ENCODE data around the gene TBXA2R. TPM values are rescaled to one million over a fixed set of nuclear protein-coding genes. Genes with fewer than 3 reads are reported as not detected.

Gene TBXA2R
- total RNA-seq, 2 experiments from 2014 or later: 0.41 to 0.42 TPM

GRCh38 chr19:3613818-3614661, 7.4 kb upstream of the TBXA2R start:
- peaks cover 13% of the 10 kb centered on the region for H3K4me1 Mint-ChIP-seq (ENCODE audit: low read depth)
- H3K27ac Mint-ChIP-seq: no peak overlapping the region
- intact Hi-C loops (cut with micrococcal nuclease): no loop called here
- peaks cover 7% of the 10 kb centered on the region for H3K36me3 Mint-ChIP-seq (ENCODE audit: low read depth)
- no peak overlapping the region for H3K4me3 Mint-ChIP-seq
- no peaks in the 10 kb centered on the region for H3K9me3 Mint-ChIP-seq
- CTCF ChIA-PET: no interaction called here
- H3K27me3 Mint-ChIP-seq (ENCODE audit: low read depth): no peaks in the 10 kb centered on the region
- DNase-seq: no peak

- Mint-ChIP-seq H3K4me3 (no peak overlapping the region), H3K4me1 (ENCODE audit: low read depth) (peaks cover 13% of the 10 kb centered on the region), H3K36me3 (ENCODE audit: low read depth) (peaks cover 6% of the 10 kb centered on the region), H3K27me3 (ENCODE audit: low read depth) (no peaks in the 10 kb centered on the region), H3K27ac (no peak overlapping the region), H3K9me3 (no peaks in the 10 kb centered on the region)
- CTCF ChIA-PET: interaction anchor here (0.7 kb wide), 1 partner anchor 22 kb away, joined by 3 read pairs; no protein-coding TSS in a partner anchor
- no peak for DNase-seq
- intact Hi-C loops (cut with micrococcal nuclease): no loop called here
Observed at GRCh38 chr19:3612901-3613741, 6.4 kb upstream of the TBXA2R start.

- no peaks in the 10 kb centered on the region for H3K27me3 Mint-ChIP-seq (ENCODE audit: low read depth)
- H3K27ac Mint-ChIP-seq: no peak overlapping the region
- CTCF ChIA-PET: interaction anchor here (0.7 kb wide), 1 partner anchor 21 kb away, joined by 3 read pairs; no protein-coding TSS in a partner anchor
- intact Hi-C loops (cut with micrococcal nuclease): no loop called here
- no peak for DNase-seq
- peaks cover 5% of the 10 kb centered on the region for H3K36me3 Mint-ChIP-seq (ENCODE audit: low read depth)
- H3K4me1 Mint-ChIP-seq (ENCODE audit: low read depth): peaks cover 10% of the 10 kb centered on the region
- H3K4me3 Mint-ChIP-seq: no peak overlapping the region
- H3K9me3 Mint-ChIP-seq: no peaks in the 10 kb centered on the region
Observed at GRCh38 chr19:3612330-3612729, 5.7 kb upstream of the TBXA2R start.

- Mint-ChIP-seq H3K9me3 (no peaks in the 10 kb centered on the region), H3K4me3 (no peak overlapping the region), H3K36me3 (ENCODE audit: low read depth) (peaks cover 5% of the 10 kb centered on the region), H3K27me3 (ENCODE audit: low read depth) (no peaks in the 10 kb centered on the region), H3K4me1 (ENCODE audit: low read depth) (peaks cover 10% of the 10 kb centered on the region), H3K27ac (no peak overlapping the region)
- CTCF ChIA-PET: no interaction called here
- DNase-seq: no peak
- intact Hi-C loops (cut with micrococcal nuclease): no loop called here
Observed at GRCh38 chr19:3611841-3612240, 5.2 kb upstream of the TBXA2R start.

GRCh38 chr19:3610745-3611717, 4.4 kb upstream of the TBXA2R start:
- intact Hi-C loops (cut with micrococcal nuclease): loop anchor here (1.0 kb wide), 1 partner anchor 17 kb away; no protein-coding TSS in a partner anchor
- peaks cover 10% of the 10 kb centered on the region for H3K4me1 Mint-ChIP-seq (ENCODE audit: low read depth)
- CTCF ChIA-PET: no interaction called here

GRCh38 chr19:3609779-3610719, 3.4 kb upstream of the TBXA2R start:
- Mint-ChIP-seq H3K27me3 (ENCODE audit: low read depth) (no peaks in the 10 kb centered on the region), H3K36me3 (ENCODE audit: low read depth) (peaks cover 5% of the 10 kb centered on the region), H3K9me3 (no peaks in the 10 kb centered on the region), H3K4me3 (no peak overlapping the region), H3K27ac (no peak overlapping the region), H3K4me1 (ENCODE audit: low read depth) (peaks cover 10% of the 10 kb centered on the region)
- CTCF ChIA-PET: no interaction called here
- intact Hi-C loops (cut with micrococcal nuclease): loop anchor here (1.0 kb wide), 1 partner anchor 16 kb away; no protein-coding TSS in a partner anchor
- DNase-seq: no peak

More at GRCh38 chr19:3610745-3611717, 4.4 kb upstream of the TBXA2R start:
- H3K27ac Mint-ChIP-seq: no peak overlapping the region
- no peaks in the 10 kb centered on the region for H3K9me3 Mint-ChIP-seq
- no peak overlapping the region for H3K4me3 Mint-ChIP-seq
- peaks cover 5% of the 10 kb centered on the region for H3K36me3 Mint-ChIP-seq (ENCODE audit: low read depth)
- H3K27me3 Mint-ChIP-seq (ENCODE audit: low read depth): no peaks in the 10 kb centered on the region
- no peak for DNase-seq

GRCh38 chr19:3608750-3609322, 2.2 kb upstream of the TBXA2R start:
- no peak overlapping the region for H3K4me3 Mint-ChIP-seq
- intact Hi-C loops (cut with micrococcal nuclease): no loop called here
- peaks cover 10% of the 10 kb centered on the region for H3K4me1 Mint-ChIP-seq (ENCODE audit: low read depth)
- DNase-seq: no peak
- CTCF ChIA-PET: interaction anchor here (0.6 to 0.9 kb wide), 3 partner anchors 16 to 149 kb away, joined by 3 to 6 read pairs (median 3); partner anchors contain the start of gene GIPC3
- H3K36me3 Mint-ChIP-seq (ENCODE audit: low read depth): peaks cover 5% of the 10 kb centered on the region
- no peaks in the 10 kb centered on the region for H3K27me3 Mint-ChIP-seq (ENCODE audit: low read depth)
- H3K9me3 Mint-ChIP-seq: no peaks in the 10 kb centered on the region
- no peak overlapping the region for H3K27ac Mint-ChIP-seq

- no peaks in the 10 kb centered on the region for H3K27me3 Mint-ChIP-seq (ENCODE audit: low read depth)
- peaks cover 4% of the 10 kb centered on the region for H3K36me3 Mint-ChIP-seq (ENCODE audit: low read depth)
- CTCF ChIA-PET: interaction anchor here (0.6 kb wide), 1 partner anchor 150 kb away, joined by 3 read pairs; no protein-coding TSS in a partner anchor
- DNase-seq: no peak
- H3K4me1 Mint-ChIP-seq (ENCODE audit: low read depth): peaks cover 10% of the 10 kb centered on the region
- intact Hi-C loops (cut with micrococcal nuclease): no loop called here
- H3K4me3 Mint-ChIP-seq: no peak overlapping the region
- no peak overlapping the region for H3K27ac Mint-ChIP-seq
- no peaks in the 10 kb centered on the region for H3K9me3 Mint-ChIP-seq
Observed at GRCh38 chr19:3608079-3608641, 1.5 kb upstream of the TBXA2R start.

GRCh38 chr19:3607303-3608078, 816 bp upstream of the TBXA2R start:
- Mint-ChIP-seq H3K27me3 (ENCODE audit: low read depth) (no peaks in the 10 kb centered on the region), H3K9me3 (no peaks in the 10 kb centered on the region), H3K27ac (no peak overlapping the region), H3K4me1 (ENCODE audit: low read depth) (peaks cover 10% of the 10 kb centered on the region), H3K36me3 (ENCODE audit: low read depth) (peaks cover 4% of the 10 kb centered on the region), H3K4me3 (peak overlapping the region; percentile 10)
- intact Hi-C loops (cut with micrococcal nuclease): no loop called here
- DNase-seq: no peak
- CTCF ChIA-PET: no interaction called here

GRCh38 chr19:3606174-3606689, 443 bp downstream of the TBXA2R start:
- H3K4me1 Mint-ChIP-seq (ENCODE audit: low read depth): peaks cover 10% of the 10 kb centered on the region
- peak; percentile 46 for DNase-seq
- H3K27ac Mint-ChIP-seq: no peak overlapping the region
- H3K4me3 Mint-ChIP-seq: peak overlapping the region; percentile 9
- H3K9me3 Mint-ChIP-seq: no peaks in the 10 kb centered on the region
- intact Hi-C loops (cut with micrococcal nuclease): no loop called here
- CTCF ChIA-PET: no interaction called here
- H3K36me3 Mint-ChIP-seq (ENCODE audit: low read depth): no peaks in the 10 kb centered on the region
- no peaks in the 10 kb centered on the region for H3K27me3 Mint-ChIP-seq (ENCODE audit: low read depth)
